KOPT-K1 (cell line): ENCODE measurements around the gene MCTS1.
"Not testable (repeated sequence)": the region's sequence is repeated elsewhere in the genome, so short reads cannot be mapped to it uniquely, and the experiment has no call there.

Experiments used
- H3K27ac ChIP-seq: fragments of 200-600 bp; sonication (generic); 2 replicates; pipeline ENCODE4 v1.5.1; 2016; ENCODE audit warnings: antibody characterized with exemption, mild to moderate bottlenecking, low read depth, low read length; ENCODE audit not compliant: poor library complexity, severe bottlenecking
- H3K36me3 ChIP-seq: fragments of 200-600 bp; sonication (generic); 2 replicates; pipeline ENCODE4 v1.5.1; 2017; ENCODE audit warnings: antibody characterized with exemption, mild to moderate bottlenecking, low read length, moderate library complexity; ENCODE audit not compliant: insufficient read depth
- H3K9me3 ChIP-seq: fragments of 200-600 bp; sonication (generic); 2 replicates; pipeline ENCODE4 v1.5.1; 2017; ENCODE audit warnings: antibody characterized with exemption, low read length, mild to moderate bottlenecking; ENCODE audit not compliant: insufficient read depth, poor library complexity, severe bottlenecking

MCTS1 gene

DNA sequence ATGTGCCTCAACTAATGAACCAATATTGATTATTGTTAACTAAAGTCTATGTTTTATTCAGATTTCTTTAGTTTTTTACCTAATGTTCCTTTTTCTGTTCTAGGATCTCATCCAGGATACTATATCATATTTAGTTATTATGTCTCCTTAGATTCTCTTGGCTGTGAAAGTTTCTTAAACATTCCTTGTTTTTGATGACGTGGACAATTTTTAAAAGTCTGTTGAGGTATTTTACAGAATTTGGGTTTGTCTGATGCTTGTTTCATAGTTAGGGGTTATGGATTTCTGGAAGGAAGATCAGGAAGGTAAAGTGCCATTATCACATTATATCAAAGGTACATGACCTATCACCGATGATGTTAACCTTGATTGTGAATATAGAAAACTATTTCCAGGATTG is 18.2 kb upstream of the MCTS1 start:
- Histone ChIP-seq H3K27ac (no peak overlapping the region), H3K9me3 (no peaks in the 10 kb centered on the region)

DNA sequence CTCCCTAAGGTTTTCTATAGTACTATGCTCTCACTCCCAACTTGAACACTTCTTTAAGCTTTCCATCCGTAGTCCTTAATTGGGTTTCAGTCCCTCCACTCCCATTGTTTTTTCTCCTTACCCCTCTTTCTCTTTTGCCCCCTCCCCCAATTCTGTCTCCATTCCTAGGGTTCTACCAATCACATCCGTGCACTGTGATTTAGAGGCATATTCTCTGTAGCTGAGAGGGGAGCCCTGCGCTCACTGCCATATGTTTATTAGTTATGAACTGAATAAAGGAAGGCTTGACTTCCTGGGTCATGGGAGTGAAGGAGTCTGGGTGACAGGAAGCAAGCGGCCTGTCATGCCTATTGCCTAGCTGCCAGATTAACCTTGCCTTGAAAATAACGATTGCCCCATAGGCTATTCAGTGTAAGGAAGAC is 471 bp downstream of the MCTS1 start:
- Histone ChIP-seq H3K36me3 (peaks cover 35% of the 10 kb centered on the region), H3K9me3 (no peaks in the 10 kb centered on the region), H3K27ac (peak overlapping the region; percentile 97)

More for the DNA sequence above, 18.2 kb upstream of the MCTS1 start:
- H3K36me3 ChIP-seq = no peaks in the 10 kb centered on the region

DNA sequence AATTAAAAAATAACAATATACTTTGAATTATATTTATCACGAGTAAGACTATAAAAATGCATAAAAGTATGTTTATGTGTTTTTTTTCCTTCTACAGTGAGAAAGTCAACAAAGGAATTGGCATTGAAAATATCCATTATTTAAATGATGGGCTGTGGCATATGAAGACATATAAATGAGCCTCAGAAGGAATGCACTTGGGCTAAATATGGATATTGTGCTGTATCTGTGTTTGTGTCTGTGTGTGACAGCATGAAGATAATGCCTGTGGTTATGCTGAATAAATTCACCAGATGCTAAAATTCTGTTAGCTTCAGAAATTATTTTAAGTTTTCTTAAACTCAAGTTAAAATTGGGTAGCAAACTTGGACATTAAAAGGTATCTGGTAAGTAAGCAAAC is 8.2 kb downstream of the MCTS1 start:
- Histone ChIP-seq H3K36me3 (peaks cover 80% of the 10 kb centered on the region), H3K27ac (no peak overlapping the region), H3K9me3 (no peaks in the 10 kb centered on the region)

DNA sequence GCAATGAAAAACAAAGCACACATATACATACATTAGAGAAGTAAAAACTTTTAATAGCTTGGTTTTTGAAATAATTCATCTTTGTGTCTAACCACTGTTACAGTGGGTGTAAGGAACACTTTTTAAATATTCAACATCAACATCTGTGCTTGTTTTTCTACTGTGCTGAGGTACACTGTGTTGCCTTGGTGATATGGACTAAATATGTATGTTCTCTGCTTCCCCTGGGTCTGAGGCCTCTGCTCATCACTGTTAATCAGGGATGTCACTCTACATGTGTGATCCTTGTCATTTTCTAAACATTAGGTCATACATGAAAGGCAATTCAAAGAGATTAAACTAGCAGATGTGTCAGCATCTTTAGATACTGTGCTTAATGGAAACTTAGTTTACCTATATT is 10.9 kb downstream of the MCTS1 start:
- Histone ChIP-seq H3K36me3 (peaks cover 75% of the 10 kb centered on the region), H3K9me3 (no peaks in the 10 kb centered on the region), H3K27ac (no peak overlapping the region)

DNA sequence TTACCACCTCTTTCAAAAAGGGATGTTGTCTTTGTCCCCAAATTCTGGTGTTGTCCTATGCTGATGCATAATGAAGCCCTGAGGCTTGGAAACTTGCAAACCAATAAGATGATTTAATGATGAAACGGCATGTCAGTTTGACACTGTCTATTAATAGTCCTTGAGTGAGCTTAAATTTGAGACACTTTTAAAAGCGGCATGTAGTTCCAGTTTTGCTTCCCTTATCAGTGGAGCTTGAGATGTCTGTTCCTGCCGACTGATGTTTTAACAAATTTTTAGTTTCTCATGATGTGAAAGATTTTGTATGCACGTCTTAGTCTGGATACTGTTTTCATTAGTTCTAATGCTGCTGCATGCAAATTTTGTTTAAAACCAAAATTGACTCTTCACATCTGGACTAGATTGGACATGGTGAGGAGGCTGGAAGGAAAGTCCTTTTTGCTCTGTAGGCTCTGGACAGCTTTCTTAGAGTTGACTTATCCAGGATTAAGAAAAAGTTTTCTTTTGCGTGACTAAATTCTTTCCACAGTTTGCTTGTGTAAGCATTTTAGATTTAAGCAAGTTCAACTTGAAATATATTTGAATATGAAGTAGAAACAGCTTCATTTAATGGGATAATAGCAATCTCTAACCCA is 14.2 kb downstream of the MCTS1 start:
- Histone ChIP-seq H3K9me3 (no peaks in the 10 kb centered on the region), H3K27ac (no peak overlapping the region), H3K36me3 (peaks cover 50% of the 10 kb centered on the region)

DNA sequence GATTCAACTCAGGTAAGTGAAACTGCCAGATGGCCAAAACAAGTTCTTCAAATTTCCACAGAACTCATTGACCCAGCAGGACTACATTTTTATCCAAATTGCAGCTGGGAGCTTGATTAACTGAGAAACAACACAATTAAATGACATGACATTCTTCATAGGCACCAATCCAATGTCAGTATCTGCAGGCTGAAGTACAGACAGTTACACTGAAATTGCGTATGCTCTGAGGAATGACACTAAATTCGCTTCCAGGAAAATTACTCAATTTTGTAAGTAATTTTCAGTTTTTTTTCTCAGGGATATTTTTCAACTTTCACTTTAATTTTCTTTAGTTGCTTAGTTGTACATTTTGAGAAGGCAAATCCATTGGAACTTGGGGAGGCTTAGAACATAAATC is 21.5 kb downstream of the MCTS1 start:
- H3K9me3 ChIP-seq = no peaks in the 10 kb centered on the region
- no peak overlapping the region for H3K27ac ChIP-seq
- H3K36me3 ChIP-seq = no peaks in the 10 kb centered on the region

DNA sequence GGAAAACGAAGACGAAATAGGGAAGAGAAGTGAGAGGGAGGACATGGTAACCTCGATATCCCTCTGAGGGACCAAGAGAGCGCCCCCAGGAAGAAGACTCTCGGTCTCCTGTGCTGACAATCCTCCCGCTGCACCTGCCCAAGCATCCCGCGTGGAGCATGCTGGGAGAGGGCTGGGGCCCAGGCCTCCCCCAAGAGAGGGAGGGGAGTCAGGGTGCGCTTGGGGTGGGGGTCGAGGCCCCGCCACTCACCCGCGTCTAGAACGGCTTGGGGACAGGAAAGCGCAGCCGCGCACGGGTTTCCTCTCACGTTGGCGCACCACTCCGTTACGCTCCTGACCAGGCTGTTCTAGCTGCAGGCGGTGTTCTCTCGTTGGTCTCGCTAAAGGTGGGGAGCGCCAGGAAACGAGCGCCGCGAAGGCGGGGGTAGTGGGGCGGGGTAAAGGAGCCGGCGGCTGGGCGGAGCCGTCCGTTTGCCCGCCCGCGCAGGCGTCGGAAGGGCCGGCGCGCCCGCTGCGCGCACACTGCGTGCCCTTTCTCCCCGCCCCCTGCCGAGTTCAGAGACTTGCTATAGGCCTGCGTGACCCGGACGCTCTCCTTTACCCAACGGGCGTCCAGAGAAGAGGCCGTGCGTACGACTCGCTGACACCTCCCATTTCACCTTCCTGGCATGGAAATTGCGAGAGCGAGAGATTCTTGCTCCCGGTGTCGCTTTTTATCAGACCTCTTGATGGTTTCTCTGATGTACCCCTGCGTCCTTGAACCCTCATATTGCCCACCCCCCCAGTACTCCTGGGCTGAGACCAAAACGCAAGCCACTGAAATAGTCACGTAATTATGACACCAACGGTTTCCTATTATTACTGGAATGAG is 26.0 kb downstream of the MCTS1 start, which contains the start of gene C1GALT1C1:
Gene C1GALT1C1, minus strand, starts transcription at position 388 of the 871 bp plus-strand sequence. CDS start 2,888 bp downstream, outside the sequence.
- Histone ChIP-seq H3K36me3 (no peaks in the 10 kb centered on the region), H3K9me3 (no peaks in the 10 kb centered on the region), H3K27ac (peak within 1 kb of the TSS; percentile 87)

DNA sequence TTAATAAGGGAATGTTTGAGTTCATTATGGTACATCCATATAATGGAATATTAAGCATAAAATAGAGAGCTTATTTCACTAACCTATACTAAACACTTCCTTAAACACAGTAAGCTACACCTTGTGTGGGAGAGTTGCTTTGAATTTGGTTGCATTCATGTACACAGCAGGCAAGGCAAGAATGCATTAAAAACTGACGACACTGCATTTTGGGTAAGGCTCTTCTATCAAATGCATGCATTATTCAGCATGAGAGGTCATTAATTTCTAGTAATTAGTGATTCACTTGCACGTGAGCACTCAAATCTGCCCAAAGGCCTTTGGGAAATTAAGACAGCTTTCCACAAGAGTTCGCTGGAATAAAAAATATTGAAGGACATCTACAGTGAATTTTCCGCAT is 34.7 kb downstream of the MCTS1 start:
- H3K36me3 ChIP-seq = no peaks in the 10 kb centered on the region
- H3K9me3 ChIP-seq = no peaks in the 10 kb centered on the region
- H3K27ac ChIP-seq = no peak overlapping the region

DNA sequence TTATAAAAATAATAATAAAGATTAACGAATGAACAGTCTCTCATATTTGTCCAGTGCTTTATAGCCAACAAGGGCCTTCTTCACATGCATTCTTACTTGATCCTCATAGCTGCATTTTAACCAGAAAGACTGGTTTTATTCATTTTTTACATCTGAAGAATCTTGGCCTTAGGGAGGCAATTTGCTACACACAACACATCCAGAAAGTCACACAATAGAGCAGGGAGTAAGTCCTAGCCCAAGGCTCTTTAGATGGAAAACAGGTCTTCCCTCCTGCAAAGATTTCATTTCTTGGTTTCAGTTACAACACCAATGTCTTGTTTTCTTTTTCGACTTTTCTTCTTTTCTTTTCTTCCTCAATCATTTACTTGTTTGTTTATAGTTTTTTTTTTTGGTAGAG is 39.0 kb downstream of the MCTS1 start:
- H3K27ac ChIP-seq = no peak overlapping the region
- no peaks in the 10 kb centered on the region for H3K9me3 ChIP-seq
- H3K36me3 ChIP-seq = no peaks in the 10 kb centered on the region

DNA sequence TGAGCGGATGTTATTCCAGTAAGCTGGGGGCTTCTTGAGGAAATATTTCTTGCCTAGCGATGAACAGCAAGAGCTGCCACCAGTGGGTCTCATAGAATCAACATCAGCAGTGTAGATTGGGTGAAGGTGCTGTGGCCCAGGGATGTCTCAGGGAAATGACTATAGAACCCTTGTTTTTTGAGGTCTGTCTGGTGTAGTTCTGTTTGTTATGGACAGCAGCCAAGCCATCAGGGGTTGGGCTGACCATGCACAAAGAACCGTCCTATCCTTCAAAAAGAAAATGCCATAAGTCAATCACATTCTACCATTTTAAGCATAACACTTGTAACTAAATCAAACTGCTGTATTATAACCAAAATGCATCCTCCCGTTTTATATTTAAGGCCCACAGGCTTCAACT is 43.2 kb downstream of the MCTS1 start:
- no peaks in the 10 kb centered on the region for H3K36me3 ChIP-seq
- no peak overlapping the region for H3K27ac ChIP-seq
- no peaks in the 10 kb centered on the region for H3K9me3 ChIP-seq

DNA sequence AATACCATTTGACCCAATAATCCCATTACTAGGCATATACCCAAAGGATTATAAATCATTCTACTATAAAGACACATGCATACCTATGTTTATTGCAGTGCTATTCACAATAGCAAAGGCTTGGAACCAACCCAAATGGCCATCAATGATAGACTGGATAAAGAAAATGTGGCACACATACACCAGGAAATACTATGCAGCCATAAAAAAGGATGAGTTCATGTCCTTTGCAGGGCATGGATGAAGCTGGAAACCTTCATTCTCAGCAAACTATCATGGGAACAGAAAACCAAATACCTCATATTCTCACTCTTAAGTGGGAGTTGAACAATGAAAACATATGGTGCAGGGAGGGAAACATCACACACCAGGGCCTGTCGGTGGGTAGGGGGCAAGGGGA is 48.4 kb downstream of the MCTS1 start:
- H3K36me3 ChIP-seq, H3K9me3 ChIP-seq, H3K27ac ChIP-seq: not testable (repeated sequence)

DNA sequence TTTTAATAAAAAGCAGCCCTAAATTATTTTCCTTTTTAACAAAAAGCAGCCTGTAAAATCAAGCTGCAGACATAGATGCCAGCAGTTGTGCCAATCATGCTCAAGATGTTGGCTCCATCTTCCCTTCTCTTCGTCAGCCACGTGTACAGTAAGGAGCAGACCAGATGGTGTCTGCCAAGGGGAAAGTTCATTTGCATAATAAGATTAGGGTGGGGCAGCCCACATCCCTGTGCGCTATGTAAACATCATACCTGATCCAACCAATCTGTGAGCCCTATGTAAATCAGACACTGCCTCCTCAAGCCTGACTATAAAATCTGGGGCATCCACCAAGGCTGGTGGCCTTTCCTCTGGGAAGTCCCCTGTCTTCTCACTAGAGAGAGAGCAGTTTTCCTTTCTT is 49.1 kb downstream of the MCTS1 start:
- Histone ChIP-seq H3K36me3 (no peaks in the 10 kb centered on the region), H3K27ac (no peak overlapping the region), H3K9me3 (no peaks in the 10 kb centered on the region)

DNA sequence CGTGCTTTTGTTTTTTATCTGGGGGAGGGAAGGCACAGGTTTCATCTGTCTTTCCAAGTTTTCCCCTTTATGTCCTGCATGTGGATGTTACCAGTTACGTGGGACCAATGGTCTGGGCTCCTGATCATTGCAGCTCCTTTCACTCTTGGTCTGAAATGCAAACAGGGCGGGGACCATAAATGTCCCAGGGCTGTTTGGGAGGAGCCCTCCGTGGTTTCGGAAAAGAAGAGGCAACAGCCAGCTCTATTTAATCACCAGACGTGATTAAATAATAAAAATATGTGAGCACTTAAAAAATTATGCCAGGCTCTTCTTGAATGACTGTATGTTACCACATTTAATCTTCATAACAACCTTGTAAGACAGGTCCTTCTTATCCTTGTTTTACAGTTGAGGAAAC is 56.7 kb downstream of the MCTS1 start:
- Histone ChIP-seq H3K36me3 (no peaks in the 10 kb centered on the region), H3K9me3 (no peaks in the 10 kb centered on the region), H3K27ac (no peak overlapping the region)
